Urothelium cell line (cell line): ENCODE data around the gene PDIA3.
"Not testable (repeated sequence)": the region's sequence is repeated elsewhere in the genome, so short reads cannot be mapped to it uniquely, and the experiment has no call there.

Experiments used
- DNase-seq: peaks from one replicate; pipeline ENCODE4 v3.0.0; 2011; ENCODE audit warnings: low spot score, mixed read lengths
- FAIRE-seq: peaks from 2 replicates; lab custom pipeline; 2011; peaks lifted over from hg19 to GRCh38; lab: Jason Lieb, UNC

The PDIA3 gene

GRCh38 chr15:43776101-43776717, 30.0 kb downstream of the PDIA3 start:
- DNase-seq (no peak), FAIRE-seq (no peak)

- no peak for FAIRE-seq
- DNase-seq, result no peak
Measured at GRCh38 chr15:43776718-43777266, 30.6 kb downstream of the PDIA3 start, which contains the start of gene ELL3. TSS of gene ELL3 (minus strand) at chr15:43776966. CDS start at chr15:43776901, 65 bp downstream.

- FAIRE-seq, result no peak
Measured at GRCh38 chr15:43777267-43777914, 31.2 kb downstream of the PDIA3 start.

DNA sequence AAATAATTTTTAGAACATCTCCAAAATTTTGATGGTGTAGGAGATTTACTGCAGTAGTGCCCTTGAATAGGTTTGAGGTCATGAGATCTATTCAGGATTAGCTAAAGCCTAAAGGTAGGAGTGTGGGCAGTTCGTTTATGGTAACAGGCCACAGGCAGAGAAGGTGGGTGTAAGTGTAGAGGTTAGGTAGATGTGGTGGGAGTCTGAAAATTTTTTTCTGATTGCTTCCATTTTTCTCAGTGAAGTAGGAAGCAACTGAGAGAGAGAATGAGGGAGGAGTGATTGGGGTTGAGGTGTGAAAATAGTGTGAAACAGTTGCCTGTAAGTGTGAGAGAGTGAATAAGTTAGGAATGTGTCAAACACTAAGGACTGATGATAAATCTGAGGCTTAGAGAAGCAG, 32.8 kb downstream of the PDIA3 start:
- DNase-seq (no peak), FAIRE-seq (no peak)

More at GRCh38 chr15:43777267-43777914, 31.2 kb downstream of the PDIA3 start:
- no peak for DNase-seq

DNA sequence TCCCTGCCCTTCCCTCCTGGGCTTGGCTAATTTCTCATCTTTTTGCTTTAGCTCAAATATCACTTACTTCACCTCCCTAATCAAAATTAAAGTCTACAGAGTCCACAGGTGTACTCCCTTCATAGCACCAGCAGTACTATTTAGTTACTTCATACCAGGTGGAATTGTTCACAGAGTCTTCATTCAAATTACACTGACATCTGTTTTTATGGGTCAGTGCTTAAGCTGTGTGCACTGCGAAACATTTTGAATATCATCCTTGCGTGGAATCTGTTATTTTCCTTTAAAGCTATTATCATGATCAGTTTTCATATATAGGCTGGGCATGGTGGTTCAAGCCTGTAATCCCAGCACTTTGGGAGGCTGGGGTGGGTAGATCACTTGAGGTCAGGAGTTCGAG, 43.2 kb downstream of the PDIA3 start:
- FAIRE-seq, result no peak

DNA sequence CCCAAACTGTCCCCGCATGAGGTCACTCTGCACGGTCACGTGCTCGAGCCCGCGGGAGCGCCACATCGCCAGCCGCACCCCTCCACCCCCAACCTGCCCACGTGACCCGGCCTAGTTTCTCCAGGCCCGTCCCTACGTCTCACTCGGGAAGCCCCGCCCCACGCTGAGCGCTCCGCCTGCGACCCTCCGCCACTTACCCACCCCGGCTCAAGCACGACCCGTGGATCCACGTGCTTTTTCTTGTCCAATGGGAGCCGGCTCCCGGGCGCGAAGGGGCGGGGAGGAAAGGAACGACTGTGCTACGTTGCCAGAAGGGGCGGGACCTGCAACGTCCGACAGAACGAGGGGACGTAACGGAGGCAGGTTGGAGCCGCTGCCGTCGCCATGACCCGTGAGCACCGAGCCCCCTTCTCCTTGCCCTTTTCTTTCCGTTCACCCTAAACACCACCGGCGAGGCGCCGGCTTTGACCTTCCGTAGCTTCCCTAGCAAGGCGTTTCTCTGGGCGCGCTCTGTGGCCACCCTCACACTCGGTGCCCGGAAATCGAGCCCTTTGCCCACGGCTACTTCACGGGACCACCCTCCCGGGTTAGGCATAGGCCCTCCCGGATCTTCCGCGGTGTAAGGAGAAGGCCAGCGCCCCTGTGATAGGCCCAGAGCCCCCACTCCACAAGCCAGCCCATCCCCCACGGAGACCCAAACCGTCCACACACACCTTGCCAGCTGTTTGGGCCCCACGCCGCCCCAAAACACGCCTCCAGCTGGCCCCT, 45.9 kb downstream of the PDIA3 start, which contains the start of gene SERF2:
TSS of gene SERF2 (plus strand) at position 328 of the 768 bp plus-strand sequence. CDS start at position 385, 57 bp downstream.
- FAIRE-seq (peak; percentile 67), DNase-seq (peak; percentile 99)

More for the DNA sequence above, 43.2 kb downstream of the PDIA3 start:
- no peak for DNase-seq

DNA sequence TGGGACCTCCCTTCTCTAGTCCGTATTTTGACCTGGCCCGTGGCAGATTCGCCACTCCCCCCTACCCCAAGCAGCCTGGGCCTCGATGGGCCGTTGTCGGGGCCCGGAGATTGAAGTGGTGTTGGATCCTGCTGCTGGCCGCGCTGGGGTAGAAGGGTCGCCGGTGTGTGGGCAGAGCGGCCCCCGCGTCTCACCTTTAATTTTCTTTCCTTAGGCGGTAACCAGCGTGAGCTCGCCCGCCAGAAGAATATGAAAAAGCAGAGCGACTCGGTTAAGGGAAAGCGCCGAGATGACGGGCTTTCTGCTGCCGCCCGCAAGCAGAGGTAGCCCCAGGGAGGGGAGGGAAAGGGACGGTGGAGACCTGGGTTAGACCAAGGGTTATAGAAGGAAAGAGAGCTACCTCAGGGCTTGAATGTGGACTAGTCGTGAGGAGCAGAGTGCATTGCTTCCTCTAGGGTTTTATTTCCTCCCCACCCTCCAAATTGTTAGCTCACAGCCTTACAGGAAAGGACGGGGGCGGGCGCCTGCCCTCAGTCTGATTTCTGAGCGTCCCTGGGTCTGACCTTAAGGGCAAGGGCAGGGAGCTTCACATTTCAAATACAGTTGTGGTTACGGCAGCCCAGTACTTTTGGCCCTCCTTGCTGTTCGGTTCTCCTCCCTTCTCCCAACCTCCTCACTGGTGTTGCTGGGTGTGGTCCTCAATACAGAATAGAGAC, 46.7 kb downstream of the PDIA3 start:
- FAIRE-seq, result no peak
- peak; percentile 25 for DNase-seq

DNA sequence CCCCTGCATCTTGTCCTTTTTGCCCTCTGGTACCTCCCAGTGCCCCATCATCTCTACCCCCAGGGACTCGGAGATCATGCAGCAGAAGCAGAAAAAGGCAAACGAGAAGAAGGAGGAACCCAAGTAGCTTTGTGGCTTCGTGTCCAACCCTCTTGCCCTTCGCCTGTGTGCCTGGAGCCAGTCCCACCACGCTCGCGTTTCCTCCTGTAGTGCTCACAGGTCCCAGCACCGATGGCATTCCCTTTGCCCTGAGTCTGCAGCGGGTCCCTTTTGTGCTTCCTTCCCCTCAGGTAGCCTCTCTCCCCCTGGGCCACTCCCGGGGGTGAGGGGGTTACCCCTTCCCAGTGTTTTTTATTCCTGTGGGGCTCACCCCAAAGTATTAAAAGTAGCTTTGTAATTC, 47.4 kb downstream of the PDIA3 start:
- FAIRE-seq, result no peak
- DNase-seq, result no peak

DNA sequence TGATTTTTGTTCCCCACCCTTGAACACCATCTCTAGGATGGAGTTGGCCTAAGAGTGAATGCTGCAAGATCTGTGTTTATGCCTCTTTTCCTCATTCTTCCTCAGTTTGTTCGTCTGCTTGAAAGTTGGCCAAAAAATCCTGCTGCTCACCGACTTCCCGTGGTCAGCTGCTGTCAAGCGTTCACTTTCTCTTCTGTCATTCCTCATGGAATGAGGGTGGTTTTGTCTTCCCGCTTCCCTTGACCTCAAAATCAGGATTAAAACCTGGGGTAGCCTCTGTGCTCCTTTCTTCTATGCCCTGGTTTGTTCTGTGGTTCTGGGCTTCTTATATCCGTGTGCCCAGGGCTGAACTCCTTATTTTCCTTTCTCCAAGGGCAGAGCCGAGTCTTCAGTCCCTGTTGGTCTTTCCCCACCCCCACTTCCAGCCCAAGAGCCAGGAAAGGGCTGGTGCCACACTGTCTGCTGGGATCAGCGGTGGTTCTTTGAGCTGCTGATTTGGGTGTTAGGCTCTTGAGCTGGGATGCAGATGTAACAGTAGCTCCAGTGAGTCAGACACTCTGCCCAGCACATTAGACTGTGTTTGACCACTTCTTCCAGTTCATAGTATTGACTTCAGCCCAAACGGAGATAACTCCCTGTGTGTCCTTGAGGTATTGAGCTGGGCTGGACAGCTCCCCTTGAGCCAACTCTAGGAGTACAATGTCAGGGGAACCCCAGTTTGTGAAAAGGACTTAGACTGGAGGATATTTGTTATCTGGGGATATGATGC, 48.2 kb downstream of the PDIA3 start:
- FAIRE-seq (no peak), DNase-seq (no peak)

DNA sequence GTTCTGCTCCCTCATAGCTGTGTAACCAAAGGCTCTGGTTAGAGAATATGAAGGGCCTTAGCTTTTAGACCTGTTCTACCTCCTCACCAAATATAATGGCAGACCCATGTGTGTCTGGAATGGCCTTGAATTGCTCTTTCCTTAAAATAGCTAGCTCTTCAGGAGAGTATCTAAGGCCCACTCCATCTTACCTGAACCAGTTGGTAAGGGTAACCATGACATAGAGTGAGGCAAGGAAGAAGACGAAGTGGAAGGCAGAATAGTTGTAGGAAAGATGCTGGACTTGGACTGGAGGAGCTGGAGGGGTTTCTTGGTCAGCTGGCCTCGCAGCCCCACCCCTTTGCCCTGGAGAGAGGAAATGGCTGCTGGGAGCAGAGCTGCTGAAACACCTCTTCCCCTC, 49.0 kb downstream of the PDIA3 start:
- FAIRE-seq, result no peak
- no peak for DNase-seq

DNA sequence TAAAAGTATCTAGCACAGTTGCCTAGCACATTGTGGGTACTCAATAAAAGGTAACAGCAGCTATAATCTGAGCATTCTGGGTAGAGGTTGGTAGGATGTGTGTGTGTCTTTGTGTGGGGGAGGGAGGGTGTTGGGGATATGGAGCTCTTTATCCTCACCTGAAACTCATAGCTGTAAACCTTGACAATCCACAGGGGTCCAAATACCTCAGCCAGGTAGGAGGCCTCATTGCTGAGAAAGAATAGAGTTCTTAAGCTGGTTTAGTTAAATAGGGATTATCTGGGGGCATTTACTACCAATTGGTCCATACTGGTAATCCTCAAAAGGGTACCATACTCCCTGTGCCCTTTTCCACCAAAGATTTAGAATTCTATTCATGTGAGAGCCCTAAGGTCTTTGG, 49.8 kb downstream of the PDIA3 start:
- FAIRE-seq (no peak), DNase-seq (no peak)

GRCh38 chr15:43796566-43796965, 50.3 kb downstream of the PDIA3 start:
- DNase-seq (no peak), FAIRE-seq (no peak)

DNA sequence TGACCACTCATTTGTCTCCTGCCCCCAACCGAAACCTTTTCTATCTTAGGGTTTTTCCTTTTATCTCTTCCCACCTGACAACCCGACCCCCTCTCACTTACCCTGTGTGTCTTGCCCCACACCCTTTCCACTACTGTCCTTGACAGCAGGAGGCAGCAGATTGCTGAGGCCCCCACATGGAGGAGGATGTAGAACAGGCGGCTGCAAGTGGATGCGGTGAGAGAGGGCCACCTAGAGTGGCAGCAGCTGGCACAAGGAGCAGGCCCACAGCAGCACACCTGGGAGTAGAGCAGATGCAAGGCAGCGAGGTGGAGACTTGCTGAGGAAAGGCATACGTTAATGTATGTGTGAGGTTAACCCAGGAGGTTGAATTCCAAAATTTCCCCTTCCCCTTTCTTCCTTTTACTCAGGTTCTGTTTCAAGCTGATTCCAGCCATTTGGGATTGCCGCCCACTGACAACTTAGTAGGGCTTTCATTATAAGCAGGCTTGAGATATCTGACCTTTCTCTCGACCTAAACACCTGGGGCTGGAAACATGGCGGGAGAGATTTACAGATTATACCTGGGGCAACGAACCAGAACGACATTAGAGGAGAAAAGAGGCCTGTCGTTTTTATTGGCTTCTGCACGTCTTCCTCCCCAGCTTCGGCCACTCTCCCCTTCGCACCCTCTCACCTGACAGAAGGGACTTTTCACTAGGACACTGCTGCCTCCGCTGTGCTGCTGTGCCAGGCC, 53.1 kb downstream of the PDIA3 start:
- DNase-seq (no peak), FAIRE-seq (no peak)

DNA sequence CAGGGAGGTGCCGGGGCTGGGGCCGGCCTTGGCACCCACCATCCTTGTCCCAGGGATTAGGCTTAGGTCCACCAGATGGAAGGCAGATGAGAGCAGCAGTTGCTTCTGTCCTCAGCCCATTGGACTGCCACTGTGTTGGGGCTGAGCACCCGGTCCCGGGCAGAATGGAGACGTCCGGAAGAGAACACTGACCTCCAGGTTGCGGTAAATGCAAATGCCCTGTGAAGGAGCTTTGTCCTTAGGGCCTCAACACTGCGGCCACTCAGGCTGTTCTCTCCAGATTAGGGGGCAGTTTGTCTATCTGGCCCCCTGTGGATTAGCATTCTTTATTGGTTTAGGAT, 53.7 kb downstream of the PDIA3 start, which contains the start of gene SERINC4:
TSS of gene SERINC4 (minus strand) at position 276 of the 341 bp plus-strand sequence. CDS start at position 42, 234 bp downstream.
- no peak for FAIRE-seq
- no peak for DNase-seq

GRCh38 chr15:43800286-43801141, 54.3 kb downstream of the PDIA3 start, which contains the start of gene HYPK:
TSS of gene HYPK (plus strand) at chr15:43800599. CDS start at chr15:43800623, 24 bp downstream.
- FAIRE-seq, result no peak
- DNase-seq, result peak; percentile 79

DNA sequence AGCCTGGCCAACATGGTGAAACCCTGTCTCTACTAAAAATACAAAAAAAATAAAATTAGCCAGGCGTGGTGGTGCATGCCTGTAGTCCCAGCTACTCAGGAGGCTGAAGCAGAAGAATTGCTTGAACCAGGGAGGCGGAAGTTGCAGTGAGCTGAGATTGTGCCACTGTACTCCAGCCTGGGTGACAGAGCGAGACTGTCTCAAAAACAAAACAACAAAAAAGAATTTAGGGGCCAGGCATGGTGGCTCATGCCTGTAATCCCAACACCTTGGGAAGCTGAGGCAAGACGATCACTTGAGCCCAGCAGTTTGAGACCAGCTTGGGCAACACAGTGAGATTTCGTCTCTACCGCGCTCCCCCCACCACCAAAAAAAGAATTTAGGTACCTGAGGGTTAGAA, 56.4 kb downstream of the PDIA3 start:
- not testable (repeated sequence) for DNase-seq, FAIRE-seq

DNA sequence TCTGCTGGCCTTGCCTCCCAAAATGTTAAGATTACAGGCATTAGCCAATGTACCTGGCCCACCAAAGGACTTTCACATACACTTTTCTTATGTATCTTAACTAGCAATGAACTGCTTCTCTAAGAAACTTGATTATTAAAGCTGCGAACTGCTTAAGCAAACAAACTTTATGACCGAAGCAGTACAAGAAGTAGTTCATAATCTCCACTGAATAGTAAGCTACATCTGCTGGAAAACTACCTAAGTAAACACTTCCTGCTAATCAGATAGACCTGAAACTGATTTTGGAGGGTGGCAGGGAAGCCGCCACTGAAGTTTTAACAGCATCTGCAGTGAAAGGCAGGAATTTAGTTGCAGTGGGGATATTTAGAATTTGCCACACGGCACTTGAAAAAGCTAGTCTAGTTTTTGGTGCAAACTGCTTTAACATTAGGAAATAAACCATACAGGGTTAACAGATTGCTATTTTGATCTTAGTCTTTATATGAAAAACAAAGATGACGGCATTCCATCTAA, 62.3 kb downstream of the PDIA3 start:
- DNase-seq (no peak), FAIRE-seq (no peak)
